Activated naive CD4-positive, alpha-beta T cell (primary cell): Measurements from ENCODE around the gene SND1.
A peak's percentile ranks its signal among the peaks of the same experiment; 100 is the strongest.

Experiments
- DNase-seq, 4 experiments: peaks; one replicate each; lab custom pipeline; 2025; lab: John Stamatoyannopoulos, UW

Gene SND1

GRCh38 chr7:128020159-128020558, 368.2 kb downstream of the SND1 start:
- DNase-seq = no peak

- no peak for DNase-seq
Observed at GRCh38 chr7:128021366-128021765, 369.4 kb downstream of the SND1 start.

DNA sequence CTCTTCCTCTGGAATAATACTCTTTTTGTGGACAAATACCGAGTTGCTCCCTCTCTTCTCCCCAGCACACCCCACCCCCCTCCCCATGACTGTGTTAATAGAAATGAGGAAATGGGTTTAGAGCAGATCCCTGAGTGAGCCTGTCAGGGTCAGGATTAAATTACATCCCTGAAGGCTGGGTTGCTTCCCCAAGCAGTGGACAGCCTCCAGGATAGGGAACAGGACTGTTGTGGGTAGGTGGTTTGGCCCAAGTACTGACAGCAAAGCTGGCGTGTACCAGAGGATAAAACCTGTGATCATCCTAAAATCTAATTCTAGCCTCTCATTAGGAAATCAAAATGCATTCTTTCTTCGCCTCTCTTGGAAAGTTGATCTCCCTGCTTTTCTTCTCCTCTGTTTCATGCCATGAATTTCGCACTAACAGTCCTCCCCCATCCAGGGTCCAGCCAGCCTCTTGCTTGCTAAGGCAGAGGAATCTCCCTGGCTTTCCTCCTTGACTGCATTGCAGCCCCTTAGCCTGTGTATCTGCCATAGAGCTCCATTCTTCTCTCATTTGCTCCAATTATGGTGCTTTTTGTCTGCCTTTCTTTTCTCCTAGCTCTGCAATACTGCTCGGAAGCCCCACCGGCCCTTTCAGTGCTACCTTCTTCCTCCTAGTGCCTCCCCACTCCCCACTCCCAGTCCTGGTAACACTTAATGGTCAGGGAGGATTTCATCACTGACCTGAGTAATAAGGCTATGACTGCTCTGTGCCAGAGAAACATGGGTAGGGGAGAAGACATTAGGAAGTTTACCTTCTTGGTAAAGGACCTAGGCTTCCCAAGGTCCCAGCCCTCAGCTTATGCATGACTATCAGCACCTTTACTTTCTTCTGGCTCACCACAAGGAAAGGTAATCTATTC, 370.9 kb downstream of the SND1 start:
- no peak for DNase-seq

DNA sequence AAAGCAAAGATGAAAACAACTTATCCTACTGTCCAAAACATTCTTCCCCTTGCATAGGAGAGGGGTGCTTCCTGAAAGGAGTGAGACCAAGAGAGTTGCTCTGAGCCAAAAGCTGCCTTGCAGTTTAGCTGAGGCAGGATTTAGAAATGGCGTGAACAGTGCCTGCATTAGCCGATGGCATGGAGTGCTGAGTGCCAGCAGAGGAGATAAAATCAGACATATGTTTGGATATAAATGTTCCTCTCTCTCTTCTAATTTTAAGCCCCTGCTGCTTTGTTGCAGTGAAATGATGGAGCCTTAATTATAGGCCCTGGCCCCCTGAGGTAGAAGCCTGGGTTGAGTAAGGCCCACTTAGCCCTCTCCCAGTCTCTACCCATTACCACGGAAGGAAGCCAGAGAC, 372.2 kb downstream of the SND1 start:
- no peak for DNase-seq

GRCh38 chr7:128025380-128025779, 373.4 kb downstream of the SND1 start:
- DNase-seq = no peak

GRCh38 chr7:128025819-128026218, 373.8 kb downstream of the SND1 start:
- no peak for DNase-seq

DNA sequence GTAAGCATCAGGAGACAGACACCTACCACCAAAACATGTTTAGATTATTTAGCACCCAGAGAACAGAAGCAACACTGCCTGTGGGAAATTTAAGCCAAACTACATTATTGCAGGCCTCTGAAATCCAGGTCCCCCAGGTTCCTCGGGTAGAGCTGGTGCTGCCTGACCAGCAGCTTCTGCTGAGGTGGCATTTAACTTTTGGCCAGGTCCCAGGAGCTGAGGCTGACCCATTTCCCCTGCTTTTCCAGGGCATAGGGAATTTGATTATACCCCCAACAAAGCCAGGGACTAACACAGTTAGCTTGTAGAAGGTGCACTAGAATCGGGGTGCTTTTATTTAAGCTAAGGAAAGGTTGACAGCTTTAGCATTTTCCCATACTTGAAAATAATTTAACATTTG, 374.6 kb downstream of the SND1 start:
- DNase-seq = no peak

GRCh38 chr7:128027485-128027980, 375.5 kb downstream of the SND1 start:
- DNase-seq = no peak

GRCh38 chr7:128029405-128029995, 377.5 kb downstream of the SND1 start:
- no peak for DNase-seq

DNA sequence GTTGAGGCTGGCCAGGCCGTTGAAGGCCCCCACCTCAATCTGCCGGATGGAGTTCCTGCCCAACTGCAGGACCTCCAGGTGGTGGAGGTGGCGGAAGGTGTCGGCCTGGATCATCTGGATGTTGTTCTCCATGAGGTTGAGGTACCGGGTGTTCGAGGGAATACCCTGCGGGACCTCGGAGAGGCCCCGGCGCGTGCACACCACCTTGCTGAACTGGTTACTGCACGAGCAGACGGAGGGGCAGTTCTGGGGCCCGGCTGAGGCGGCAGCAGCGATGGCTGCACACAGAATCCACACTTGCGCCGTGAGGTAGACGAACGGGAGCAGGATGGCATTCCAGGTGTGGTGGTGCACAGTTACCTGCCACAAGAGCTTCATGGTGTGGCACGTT, 378.3 kb downstream of the SND1 start:
- no peak for DNase-seq

DNA sequence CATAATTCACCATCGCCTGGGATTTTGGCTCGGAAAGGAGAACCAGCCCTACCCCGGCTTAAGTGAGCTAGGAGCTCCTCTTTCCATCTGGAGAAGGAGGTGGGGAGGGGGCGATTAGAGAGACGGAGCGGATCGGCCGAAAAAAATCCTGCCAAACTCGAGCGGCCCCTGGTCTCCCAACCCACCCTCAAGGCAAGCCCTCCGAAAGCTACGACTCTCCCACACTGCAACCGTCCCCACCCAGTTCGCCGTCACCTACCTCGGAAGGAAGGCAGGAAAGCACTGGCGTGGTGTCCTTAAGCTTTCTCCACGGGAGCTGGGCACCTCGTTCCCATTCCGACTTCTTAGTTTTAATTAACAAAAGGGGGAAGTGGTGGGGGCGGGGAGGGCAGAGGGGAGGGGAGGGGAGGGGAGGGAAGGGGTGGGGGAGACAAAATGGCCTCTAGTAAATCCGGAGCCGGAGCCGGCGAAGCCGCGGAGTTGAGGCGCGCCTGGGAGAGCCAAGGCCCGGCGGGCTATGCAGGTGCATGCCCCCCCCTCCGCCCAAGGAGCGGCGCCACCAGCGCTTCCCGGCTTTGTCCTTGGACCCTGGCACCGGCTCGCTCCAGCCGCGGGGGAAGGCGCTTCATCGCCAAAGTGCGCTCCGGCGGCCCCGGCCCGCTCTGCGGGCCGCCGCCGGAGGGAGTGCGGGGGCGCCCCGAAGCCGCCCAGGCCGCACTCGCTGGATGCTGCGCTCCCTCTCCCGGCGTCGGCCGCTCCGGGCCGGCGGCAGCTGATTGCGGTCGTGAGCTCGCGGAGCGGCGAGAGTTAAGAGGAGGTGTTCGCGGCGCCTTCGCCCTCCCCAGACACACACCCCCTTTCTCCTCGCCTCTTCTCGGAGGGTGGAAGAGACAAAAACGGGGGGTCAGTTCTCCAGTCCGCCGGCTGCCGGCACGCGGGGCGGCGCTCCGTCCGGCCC, 378.9 kb downstream of the SND1 start, which contains the start of gene LRRC4:
LRRC4 (minus strand) TSS at position 784 of the 958 bp plus-strand sequence. CDS start 797 bp downstream, outside the sequence.
- DNase-seq = peak in 1 of 4 experiments; percentile 2

- peak in 2 of 4 experiments; percentile 14 to 28 for DNase-seq
Observed at GRCh38 chr7:128031901-128032604, 380.1 kb downstream of the SND1 start.

- peak in 1 of 4 experiments; percentile 1 for DNase-seq
Observed at GRCh38 chr7:128032605-128033235, 380.7 kb downstream of the SND1 start.

DNA sequence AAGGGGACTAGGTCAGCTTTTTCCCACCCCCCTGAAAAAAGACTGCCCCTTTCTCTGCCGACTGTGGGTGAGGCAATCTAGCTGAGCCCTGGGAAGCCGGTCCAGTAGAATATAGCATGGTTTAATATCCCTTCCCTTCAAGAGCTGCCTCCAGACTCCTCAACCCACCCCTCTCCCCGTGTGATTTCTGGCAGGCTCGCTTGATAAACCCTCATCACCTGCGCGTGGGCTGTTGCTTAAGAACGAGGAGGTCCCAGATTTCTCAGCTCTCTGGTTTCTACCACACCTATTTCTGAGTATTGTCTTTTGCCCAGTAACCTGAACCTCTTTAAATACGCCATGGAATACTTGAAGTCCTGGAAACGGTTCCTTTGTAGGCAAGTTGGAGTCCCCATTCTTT, 381.3 kb downstream of the SND1 start:
- no peak for DNase-seq

GRCh38 chr7:128034825-128035224, 382.8 kb downstream of the SND1 start:
- no peak for DNase-seq

DNA sequence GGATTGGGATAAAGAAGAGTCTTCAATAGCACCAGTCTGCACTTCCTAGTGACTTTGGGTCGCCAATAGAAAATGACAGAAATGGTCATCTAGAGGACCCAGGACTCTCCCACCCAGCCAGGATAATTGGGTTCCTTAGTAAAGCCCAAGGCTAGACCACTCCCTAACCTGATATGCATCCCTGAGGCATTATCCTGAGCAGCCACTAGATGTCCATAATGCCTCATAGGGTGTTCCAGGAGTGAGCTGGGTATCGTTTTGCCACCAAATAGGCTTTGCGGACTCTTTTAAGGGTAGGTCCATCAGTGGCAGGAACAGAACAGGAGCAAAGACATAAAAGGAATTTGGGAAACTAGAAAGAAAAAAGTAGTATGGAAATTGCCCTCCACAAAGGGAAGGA, 383.7 kb downstream of the SND1 start:
- no peak for DNase-seq

GRCh38 chr7:128036226-128036940, 384.4 kb downstream of the SND1 start:
- DNase-seq = no peak

DNA sequence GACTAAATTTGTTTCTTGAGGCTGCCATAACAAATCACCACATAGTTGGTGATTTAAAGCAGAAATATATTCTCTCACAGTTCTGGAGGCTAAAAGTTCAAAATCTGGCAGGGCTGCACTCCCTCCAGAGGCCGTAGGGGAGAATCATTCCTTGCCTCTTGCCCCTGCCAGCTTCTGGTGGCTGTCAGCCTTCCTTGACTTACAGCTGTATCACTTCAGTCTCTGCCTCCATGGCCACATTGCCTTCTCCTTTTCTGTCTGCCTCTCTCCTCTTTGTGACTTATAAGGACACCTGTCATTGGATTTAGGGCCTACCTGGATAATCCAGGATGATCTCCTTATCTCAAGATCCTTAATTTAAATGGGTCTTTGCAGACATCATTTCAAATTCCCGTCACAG, 385.1 kb downstream of the SND1 start:
- no peak for DNase-seq

DNA sequence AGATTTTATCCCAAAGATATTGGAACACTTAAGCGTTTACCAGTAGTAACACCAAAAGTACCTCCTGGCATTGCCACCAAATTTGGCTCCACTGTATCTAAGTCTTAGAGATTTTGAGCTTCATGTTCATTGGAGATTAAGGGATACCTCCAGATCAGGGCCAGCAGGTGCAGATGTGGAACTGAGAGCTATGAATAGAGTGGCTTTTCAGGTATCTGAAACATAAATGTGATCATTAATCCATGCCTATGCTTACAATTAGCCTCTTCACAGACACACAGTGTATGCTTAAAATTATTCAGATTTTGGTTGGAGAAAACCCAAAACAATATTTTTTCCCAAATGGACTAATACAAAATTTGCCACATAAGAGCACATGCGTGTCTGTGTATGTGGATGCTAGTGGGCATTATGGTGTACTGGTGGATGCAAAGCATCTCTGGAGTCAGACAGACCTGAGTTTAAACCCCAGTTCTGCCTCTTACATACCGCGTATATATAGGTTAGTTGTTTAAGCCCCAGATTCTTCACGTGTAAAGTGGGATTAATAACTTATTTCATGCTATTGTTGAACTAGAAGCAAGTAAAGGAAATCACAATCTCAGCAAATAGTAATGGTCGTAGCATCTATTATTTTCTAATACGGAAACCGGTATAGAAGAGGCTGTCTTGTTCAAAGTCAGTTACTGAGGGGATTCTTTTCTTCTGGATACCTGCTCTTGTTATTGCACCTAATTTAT, 386.1 kb downstream of the SND1 start:
- DNase-seq = no peak
